GM12878 (cell line): Measurements from ENCODE around the gene IRGQ. TPM values are rescaled to one million over a fixed set of nuclear protein-coding genes. Genes with fewer than 3 reads are reported as not detected.

Source experiments
- ATAC-seq: fragments of 200-7000 bp; cut with Tn5 transposase; 3 replicates; pipeline ENCODE4 v1.9.1; 2020; ENCODE audit warnings: mild to moderate bottlenecking, moderate library complexity
- BruUV-seq: library from RNA; stranded (reverse); fragments of 400-500 nt; replicated peaks from 2 replicates; lab custom pipeline; 2021; lab: Mats Ljungman, UMichigan
- CTCF ChIA-PET: fragments of 300-600 bp; sonication (Branson Sonifier 250); formaldehyde crosslinking; extraction: SDS; loops from one replicate; lab custom pipeline; 2021; ENCODE audit warnings: inconsistent platforms; lab: Yijun Ruan, JAX
- POLR2A ChIA-PET: fragments of 350-600 bp; formaldehyde crosslinking; extraction: SDS; loops from one replicate; lab custom pipeline; 2021; ENCODE audit warnings: inconsistent platforms; lab: Charles Lee
- RAD21 ChIA-PET: fragments of 300-600 bp; sonication (Branson Sonifier 250); formaldehyde crosslinking; loops from one replicate; lab custom pipeline; 2023; ENCODE audit warnings: antibody characterized with exemption; ENCODE audit not compliant: unreplicated experiment; lab: Charles Lee
- SMC1A ChIA-PET: fragments of 300-600 bp; sonication (Branson Sonifier 250); formaldehyde crosslinking; loops from one replicate; lab custom pipeline; 2023; ENCODE audit not compliant: unreplicated experiment, uncharacterized antibody; lab: Charles Lee
- DNase-seq: peaks from one replicate; pipeline ENCODE4 v3.0.0-alpha.2; 2011; ENCODE audit warnings: low read depth, low spot score
- FAIRE-seq: peaks from 3 replicates; lab custom pipeline; 2011; peaks lifted over from hg19 to GRCh38; lab: Jason Lieb, UNC
- H2AFZ ChIP-seq: 2 replicates; pipeline ENCODE4 v1.6.0; 2011; ENCODE audit warnings: low read depth, low read length, control low read depth; ENCODE audit not compliant: control insufficient read depth
- H3K27ac ChIP-seq: 2 replicates; pipeline ENCODE4 v1.5.1; 2011; ENCODE audit warnings: control low read depth; ENCODE audit not compliant: control insufficient read depth, insufficient read depth
- H3K27me3 ChIP-seq, 2 experiments: replicated peaks in 1 of 2; 2 replicates each; pipeline versions ENCODE4 v1.6.0 to v1.6.1; 2011; ENCODE audit warnings: low read length in 1 of 2; ENCODE audit not compliant: control insufficient read depth in 2 of 2, insufficient read depth in 2 of 2
- H3K36me3 ChIP-seq, 2 experiments: 2 replicates each; pipeline ENCODE4 v1.5.1; 2011; ENCODE audit warnings: low read length in 1 of 2; ENCODE audit not compliant: control insufficient read depth in 2 of 2, insufficient read depth in 2 of 2
- H3K4me1 ChIP-seq: 2 replicates; pipeline ENCODE4 v1.6.1; 2011; ENCODE audit warnings: mild to moderate bottlenecking, low read length, moderate library complexity, mixed read lengths; ENCODE audit not compliant: control insufficient read depth, insufficient read depth
- H3K4me2 ChIP-seq: 2 replicates; pipeline ENCODE4 v1.6.0; 2011; ENCODE audit warnings: control low read depth; ENCODE audit not compliant: control insufficient read depth, insufficient read depth
- H3K4me3 ChIP-seq: fragments of 200-600 bp; sonication (generic); 2 replicates; pipeline ENCODE4 v1.5.1; 2016
- H3K79me2 ChIP-seq: 2 replicates; pipeline ENCODE4 v1.6.0; 2011; ENCODE audit warnings: low read length; ENCODE audit not compliant: control insufficient read depth, insufficient read depth
- H3K9ac ChIP-seq: 2 replicates; pipeline ENCODE4 v1.8.0; 2011; ENCODE audit warnings: low read length, control low read depth, mixed read lengths; ENCODE audit not compliant: control insufficient read depth, insufficient read depth
- H3K9me3 ChIP-seq: replicated peaks from 3 replicates; pipeline ENCODE4 v1.5.1; 2011; ENCODE audit warnings: mild to moderate bottlenecking, low read length; ENCODE audit not compliant: control insufficient read depth, insufficient read depth
- H4K20me1 ChIP-seq: 2 replicates; pipeline ENCODE4 v1.6.0; 2011; ENCODE audit not compliant: control insufficient read depth, insufficient read depth
- ATF7 ChIP-seq: fragments of 450-650 bp; IDR thresholded peaks from 2 replicates; pipeline ENCODE4 v1.6.1; 2016; ENCODE audit warnings: low read depth, mild to moderate bottlenecking
- EP300 ChIP-seq, 2 experiments: fragments of 150-350 bp in 1 of 2; IDR thresholded peaks; 2 replicates each; pipeline ENCODE4 v1.6.1; 2011 to 2012; ENCODE audit warnings: low read depth in 2 of 2, low read length in 2 of 2, borderline replicate concordance in 1 of 2, improper control_type of control experiment in 1 of 2, inconsistent platforms in 1 of 2; ENCODE audit not compliant: control insufficient read depth in 1 of 2
- EZH2 ChIP-seq: IDR thresholded peaks from 2 replicates; pipeline ENCODE4 v1.6.1; 2012; ENCODE audit warnings: low read depth, mild to moderate bottlenecking, control low read depth, inconsistent platforms, low read length, borderline replicate concordance; ENCODE audit not compliant: control insufficient read depth
- FOS ChIP-seq: IDR thresholded peaks from 3 replicates; pipeline ENCODE4 v1.6.1; 2011; ENCODE audit warnings: borderline replicate concordance; ENCODE audit not compliant: insufficient read length; ENCODE audit errors: extremely low read depth
- KAT2A ChIP-seq: conservative IDR thresholded peaks from 2 replicates; pipeline ENCODE4 v1.6.1; 2011; ENCODE audit warnings: low read depth, low read length; ENCODE audit not compliant: control insufficient read depth
- RBBP5 ChIP-seq: fragments of 200-600 bp; sonication (generic); conservative IDR thresholded peaks from 2 replicates; pipeline ENCODE4 v1.6.1; 2016
- REST ChIP-seq: IDR thresholded peaks from 2 replicates; pipeline ENCODE4 v1.6.1; 2012; ENCODE audit warnings: mild to moderate bottlenecking, low read depth, low read length
- SMARCA5 ChIP-seq: fragments of 450-650 bp; IDR thresholded peaks from 2 replicates; pipeline ENCODE4 v1.6.1; 2017; ENCODE audit warnings: mild to moderate bottlenecking
- STAT1 ChIP-seq: fragments of 450-650 bp; conservative IDR thresholded peaks from 2 replicates; pipeline ENCODE4 v1.6.1; 2014; ENCODE audit warnings: antibody characterized with exemption, mild to moderate bottlenecking
- WGBS: methylation state at CpG from one replicate; pipeline ENCODE4 v1.1.6; 2016; ENCODE audit warnings: low lambda C conversion rate; ENCODE audit not compliant: insufficient replicate concordance, insufficient coverage; ENCODE audit errors: missing lambda C conversion rate; 5-methylcytosine and 5-hydroxymethylcytosine counted together
- in situ Hi-C: fragments of 300-500 bp; cut with MboI; formaldehyde crosslinking; loops from 9 replicates; pipeline ENCODE4 v1.14.3; 2018; ENCODE audit warnings: mixed read lengths
- intact Hi-C: fragments of 100-400 bp; cut with micrococcal nuclease; formaldehyde crosslinking; loops from one replicate; pipeline ENCODE4 v1.14.2; 2022; ENCODE audit not compliant: unreplicated experiment
- polyA plus RNA-seq, 11 experiments: library from polyadenylated mRNA; depleted of rRNA in 4 of 11; unstranded in 6 of 11; stranded (reverse) in 5 of 11; fragments of >200 nt; fragmentation: Nextera tagmentation in 4 of 11; fragmentation: Illumina TruSeq in 1 of 11; extraction: Ambion mirVana in 4 of 11; extraction: Trizol in 1 of 11; gene quantifications; 1 replicate in 1 of 11; 2 replicates in 10 of 11; pipeline versions ENCODE4 v1.2.1 to v1.2.3, GENCODE V29; 2011 to 2016; ENCODE audit warnings: inconsistent platforms in 2 of 11, missing spikeins in 2 of 11, low read depth in 1 of 11
- total RNA-seq, 4 experiments: library from RNA; depleted of rRNA in 3 of 4; stranded (reverse); fragments of >200 nt in 3 of 4; fragmentation: Illumina TruSeq in 1 of 4; extraction: Trizol in 1 of 4; gene quantifications; 2 replicates each; pipeline versions ENCODE4 v1.2.1 to v1.2.3, GENCODE V29; 2013 to 2021

IRGQ gene
- total and polyA plus RNA-seq, 10 of the 15 experiments (the other 5 are each of a cell fraction or from before 2014, with no cell fraction given): 3.3 to 20.8 (median 9.0) TPM

- H3K79me2 ChIP-seq: no peaks in the 10 kb centered on the region
- H3K4me2 ChIP-seq: peak within 1 kb of the TSS; percentile 62
- no peaks in the 10 kb centered on the region for H3K36me3 ChIP-seq
- no peak within 1 kb of the TSS for H3K9ac ChIP-seq
- peaks cover 5% of the 10 kb centered on the region for H3K4me1 ChIP-seq
- no peaks in the 10 kb centered on the region for H4K20me1 ChIP-seq
- no peak for DNase-seq
- no peak for FAIRE-seq
- ChIA-PET SMC1A (no interaction called here), CTCF (no interaction called here), RAD21 (no interaction called here), POLR2A (no interaction called here)
- H3K9me3 ChIP-seq: no peaks in the 10 kb centered on the region
- no peak for TF ChIP-seq STAT1
- no peak for TF ChIP-seq RBBP5
- no peak for TF ChIP-seq SMARCA5
- peak within 1 kb of the TSS; percentile 32; the same call in 1 of the 2 replicates for H3K4me3 ChIP-seq
- no TSS peak for BruUV-seq
- H3K27me3 ChIP-seq: peaks cover 10 to 19% of the 10 kb centered on the region in 2 experiments
- peak within 1 kb of the TSS; percentile 17; the same call in 1 of the 2 replicates for H2AFZ ChIP-seq
- no peak; the same call in 2 of the 3 replicates for ATAC-seq
- intact Hi-C loops (no loop called here), in situ Hi-C loops (no loop called here)
- 42% methylated on average over 10 of the region's 110 CpGs for WGBS
- no peak within 1 kb of the TSS for H3K27ac ChIP-seq
Measured at GRCh38 chr19:43639519-43640423, 43.8 kb upstream of the IRGQ start, which contains the start of gene CADM4. CADM4 (minus strand) TSS chr19:43639850; CDS start chr19:43639790, 60 bp downstream.

- peaks cover 5% of the 10 kb centered on the region for H3K4me1 ChIP-seq
- TF ChIP-seq EP300 (IDR thresholded peaks at IDR 0.05; ENCODE audit: borderline replicate concordance in 1 of 2, control insufficient read depth in 1 of 2, low read depth in 2 of 2, low read length in 2 of 2) (no peak), EZH2 (no peak), REST (no peak), ATF7 (no peak), FOS (no peak), KAT2A (no peak)
- TF ChIP-seq, all 136 proteins: peak for 0
- Histone ChIP-seq H3K27me3 (peaks cover 10 to 19% of the 10 kb centered on the region in 2 experiments), H3K36me3 (no peaks in the 10 kb centered on the region), H3K79me2 (no peaks in the 10 kb centered on the region), H3K4me3 (no peak overlapping the region), H2AFZ (no peak overlapping the region), H3K4me2 (no peak overlapping the region), H3K9me3 (no peaks in the 10 kb centered on the region), H3K27ac (no peak overlapping the region), H3K9ac (no peak overlapping the region), H4K20me1 (no peaks in the 10 kb centered on the region)
- ChIA-PET SMC1A (no interaction called here), RAD21 (no interaction called here), CTCF (no interaction called here), POLR2A (no interaction called here)
- FAIRE-seq (no peak), DNase-seq (no peak), ATAC-seq (no peak)
- WGBS: 19% methylated on average over 6 of the region's 18 CpGs
- no TSS peak for BruUV-seq
- intact Hi-C loops (no loop called here), in situ Hi-C loops (no loop called here)
Measured at GRCh38 chr19:43638995-43639518, 43.1 kb upstream of the IRGQ start.
